Measurements from ENCODE around the gene SLAMF1. TPM values are rescaled to one million over a fixed set of nuclear protein-coding genes. Genes with fewer than 3 reads are reported as not detected.

The SLAMF1 gene
- total RNA-seq, 4 donors from 2014 or later, result 0.33 to 3.7 (median 3.2) TPM; not detected in 1

GRCh38 chr1:160597705-160598104 is 49.1 kb downstream of the SLAMF1 start:
- TF ChIP-seq, protein P1, sequence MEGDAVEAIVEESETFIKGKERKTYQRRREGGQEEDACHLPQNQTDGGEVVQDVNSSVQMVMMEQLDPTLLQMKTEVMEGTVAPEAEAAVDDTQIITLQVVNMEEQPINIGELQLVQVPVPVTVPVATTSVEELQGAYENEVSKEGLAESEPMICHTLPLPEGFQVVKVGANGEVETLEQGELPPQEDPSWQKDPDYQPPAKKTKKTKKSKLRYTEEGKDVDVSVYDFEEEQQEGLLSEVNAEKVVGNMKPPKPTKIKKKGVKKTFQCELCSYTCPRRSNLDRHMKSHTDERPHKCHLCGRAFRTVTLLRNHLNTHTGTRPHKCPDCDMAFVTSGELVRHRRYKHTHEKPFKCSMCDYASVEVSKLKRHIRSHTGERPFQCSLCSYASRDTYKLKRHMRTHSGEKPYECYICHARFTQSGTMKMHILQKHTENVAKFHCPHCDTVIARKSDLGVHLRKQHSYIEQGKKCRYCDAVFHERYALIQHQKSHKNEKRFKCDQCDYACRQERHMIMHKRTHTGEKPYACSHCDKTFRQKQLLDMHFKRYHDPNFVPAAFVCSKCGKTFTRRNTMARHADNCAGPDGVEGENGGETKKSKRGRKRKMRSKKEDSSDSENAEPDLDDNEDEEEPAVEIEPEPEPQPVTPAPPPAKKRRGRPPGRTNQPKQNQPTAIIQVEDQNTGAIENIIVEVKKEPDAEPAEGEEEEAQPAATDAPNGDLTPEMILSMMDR (IDR thresholded peaks at IDR 0.05; ENCODE audit: low read depth), result no peak

GRCh38 chr1:160597051-160597450 is 49.8 kb downstream of the SLAMF1 start:
- TF ChIP-seq, protein P1 (IDR thresholded peaks at IDR 0.05; ENCODE audit: low read depth), result no peak

- TF ChIP-seq, protein P1 (IDR thresholded peaks at IDR 0.05; ENCODE audit: low read depth), result no peak
Observed at GRCh38 chr1:160590488-160590887, 56.4 kb downstream of the SLAMF1 start.

DNA sequence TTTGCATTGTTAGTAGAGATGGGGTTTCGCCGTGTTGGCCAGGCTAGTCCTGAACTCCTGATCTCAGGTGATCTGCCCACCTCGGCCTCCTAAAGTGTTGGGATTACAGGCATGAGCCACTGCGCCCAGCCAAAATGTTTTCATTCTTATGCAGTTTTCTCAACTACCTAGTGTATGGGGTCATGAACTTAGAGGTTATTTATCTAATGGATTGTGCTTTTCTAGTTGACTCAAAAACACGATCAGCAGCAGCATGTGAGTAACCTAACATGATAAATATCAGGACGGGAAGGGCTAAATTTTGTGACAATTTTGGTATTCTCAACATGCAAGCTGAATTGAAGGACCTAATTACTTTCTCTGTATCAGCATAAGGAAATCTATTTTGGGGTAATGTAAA is 58.4 kb downstream of the SLAMF1 start:
- TF ChIP-seq, protein P1 (IDR thresholded peaks at IDR 0.05; ENCODE audit: low read depth), result no peak

- TF ChIP-seq, protein P1 (IDR thresholded peaks at IDR 0.05; ENCODE audit: low read depth), result no peak
Observed at GRCh38 chr1:160584784-160585183, 62.1 kb downstream of the SLAMF1 start.

DNA sequence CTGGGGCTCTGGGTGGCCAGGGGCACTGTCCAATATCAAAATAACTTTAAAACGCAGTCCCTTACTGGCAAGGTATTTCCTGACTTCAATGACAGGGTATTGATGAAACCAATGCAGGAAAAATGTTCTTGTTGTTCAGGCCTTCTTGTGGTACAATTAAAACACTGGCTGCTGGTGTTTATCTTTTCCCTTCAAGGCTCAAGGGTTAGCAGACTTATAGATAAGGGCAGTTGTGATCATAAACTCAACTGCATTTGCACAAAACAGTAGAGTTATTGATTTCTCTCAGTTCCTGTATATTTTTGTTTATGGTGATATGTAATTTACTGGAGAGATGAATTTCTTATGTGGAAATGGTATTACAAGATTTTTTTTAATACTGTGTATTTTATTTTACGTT is 64.9 kb downstream of the SLAMF1 start:
- TF ChIP-seq, protein P1 (IDR thresholded peaks at IDR 0.05; ENCODE audit: low read depth), result no peak

- TF ChIP-seq, protein P1 (IDR thresholded peaks at IDR 0.05; ENCODE audit: low read depth), result no peak
Observed at GRCh38 chr1:160580221-160580812, 66.5 kb downstream of the SLAMF1 start.

All from subcutaneous adipose tissue (tissue), 4 donors.